ENCODE results near the gene LIPT1.

- TF ChIP-seq CTCF (IDR thresholded peaks at IDR 0.05; ENCODE audit: insufficient read depth, low read length, poor library complexity, severe bottlenecking) (no peak), EZH2phosphoT487 (conservative IDR thresholded peaks at IDR 0.05; ENCODE audit: low read length) (no peak)
Observed at GRCh38 chr2:99183025-99183424, 28.3 kb downstream of the LIPT1 start.
